Suppressor macrophage treated with lipopolysaccharide for 1 hour (primary cell): ENCODE measurements around the gene AP2S1.
A peak's percentile ranks its signal among the peaks of the same experiment; 100 is the strongest.
"Not testable (repeated sequence)": the region's sequence is repeated elsewhere in the genome, so short reads cannot be mapped to it uniquely, and the experiment has no call there.

Experiments
- DNase-seq, 3 donors: peaks; one replicate each; pipeline ENCODE4 v3.0.0-alpha.2; 2020 to 2022

The AP2S1 gene

GRCh38 chr19:46850228-46851203, at the start of gene AP2S1:
TSS of gene AP2S1 (minus strand) at chr19:46850846. CDS start at chr19:46850766, 80 bp downstream.
- peak; percentile 96 to 99 (median 97) for DNase-seq

GRCh38 chr19:46900341-46900740, 49.7 kb upstream of the AP2S1 start:
- DNase-seq = no peak

- DNase-seq = no peak
Measured at GRCh38 chr19:46898731-46899130, 48.1 kb upstream of the AP2S1 start.

GRCh38 chr19:46896076-46896794, 45.6 kb upstream of the AP2S1 start:
- no peak for DNase-seq

- DNase-seq = no peak
Measured at GRCh38 chr19:46892252-46893179, 41.9 kb upstream of the AP2S1 start.

GRCh38 chr19:46890423-46891170, 40.0 kb upstream of the AP2S1 start:
- no peak for DNase-seq

- peak; percentile 63 to 73 (median 69) for DNase-seq
Measured at GRCh38 chr19:46887240-46887782, 36.7 kb upstream of the AP2S1 start.

- no peak for DNase-seq
Measured at GRCh38 chr19:46886546-46887239, 36.0 kb upstream of the AP2S1 start.

- no peak for DNase-seq
Measured at GRCh38 chr19:46885411-46885810, 34.8 kb upstream of the AP2S1 start.

- DNase-seq = not testable (repeated sequence)
Measured at GRCh38 chr19:46882751-46883150, 32.1 kb upstream of the AP2S1 start.

GRCh38 chr19:46882034-46882433, 31.4 kb upstream of the AP2S1 start:
- DNase-seq = no peak

- DNase-seq = no peak
Measured at GRCh38 chr19:46881092-46881491, 30.4 kb upstream of the AP2S1 start.

- DNase-seq = no peak
Measured at GRCh38 chr19:46880431-46880830, 29.8 kb upstream of the AP2S1 start.

GRCh38 chr19:46878613-46879375, 28.1 kb upstream of the AP2S1 start:
- no peak for DNase-seq

GRCh38 chr19:46875657-46876056, 25.0 kb upstream of the AP2S1 start:
- no peak for DNase-seq

GRCh38 chr19:46875234-46875633, 24.6 kb upstream of the AP2S1 start:
- DNase-seq = no peak

GRCh38 chr19:46872967-46873366, 22.3 kb upstream of the AP2S1 start:
- no peak for DNase-seq

- DNase-seq = not testable (repeated sequence)
Measured at GRCh38 chr19:46871173-46871572, 20.5 kb upstream of the AP2S1 start.

- DNase-seq = no peak
Measured at GRCh38 chr19:46868025-46868802, 17.6 kb upstream of the AP2S1 start.
